NCI-H1092 (cell line): Measurements from ENCODE around the gene EYA3.

ENCODE experiments used
- DNase-seq: peaks from one replicate; lab custom pipeline; 2025; lab: John Stamatoyannopoulos, UW

Gene EYA3

DNA sequence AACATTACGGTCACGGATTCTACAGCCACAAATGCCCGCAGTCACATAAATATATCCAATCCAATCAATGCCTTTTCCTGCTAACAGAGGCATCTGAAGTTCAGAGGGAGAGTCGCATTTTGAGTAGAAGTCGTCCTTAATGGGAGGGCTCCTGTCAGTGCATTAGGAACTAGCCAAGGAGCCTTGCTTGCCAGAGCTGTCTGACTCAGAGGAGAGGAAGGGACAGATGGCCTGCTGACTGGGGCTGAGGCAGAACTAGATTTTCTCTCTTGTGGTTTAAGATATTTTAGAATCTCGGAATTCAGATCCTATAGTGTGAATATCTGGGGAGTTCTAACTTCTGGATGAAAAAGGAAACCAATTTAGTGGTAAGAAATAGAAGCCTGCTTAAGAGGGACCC lies 118.0 kb downstream of the EYA3 start:
- DNase-seq = no peak

DNA sequence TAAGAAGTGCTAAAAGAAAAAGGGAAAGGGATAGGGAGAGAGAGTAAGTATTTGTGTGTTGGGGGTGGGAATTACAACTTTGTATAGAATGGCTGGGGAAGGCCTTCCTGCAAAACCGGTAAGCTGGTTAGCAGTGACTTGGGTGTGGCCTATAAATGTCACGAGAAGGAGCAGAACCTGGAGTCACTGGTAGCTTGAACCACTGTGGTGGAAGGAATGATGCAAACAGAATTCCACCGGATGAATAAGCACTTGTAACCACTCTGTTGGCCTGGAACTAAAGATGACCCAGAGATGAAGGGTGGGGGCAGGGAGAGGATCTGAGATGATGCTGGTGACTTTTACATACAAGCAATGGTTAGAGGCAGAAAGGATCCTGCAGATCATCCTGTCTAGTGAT lies 119.7 kb downstream of the EYA3 start:
- no peak for DNase-seq

DNA sequence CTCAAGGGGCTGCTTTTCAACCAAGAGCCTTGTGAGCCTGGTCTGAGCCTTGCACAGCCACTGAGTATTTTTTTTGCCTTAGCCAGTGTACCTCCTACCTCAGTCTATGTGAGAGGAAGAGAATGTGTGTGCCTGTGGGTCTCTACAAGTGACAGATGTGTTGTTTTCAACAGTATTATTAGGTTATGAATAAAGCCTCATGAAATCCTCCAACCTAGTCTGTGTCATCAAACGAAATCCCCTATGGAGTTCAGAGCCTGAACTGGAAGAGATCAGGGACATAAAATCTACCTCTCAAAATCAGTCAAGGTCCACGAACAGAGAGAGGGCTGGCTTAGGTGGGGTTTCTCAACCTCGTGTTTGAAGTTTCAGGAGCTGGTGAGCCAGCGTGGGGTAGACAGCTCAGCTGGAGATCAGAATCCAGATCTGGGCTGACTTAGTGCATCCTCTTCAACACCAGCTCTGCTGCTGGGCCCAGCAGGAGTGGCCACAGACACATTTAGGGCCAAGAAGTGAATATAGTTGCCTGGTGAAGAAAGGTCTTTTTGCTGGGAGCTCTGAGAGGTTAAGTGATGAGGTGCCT lies 120.4 kb downstream of the EYA3 start:
- DNase-seq = no peak

DNA sequence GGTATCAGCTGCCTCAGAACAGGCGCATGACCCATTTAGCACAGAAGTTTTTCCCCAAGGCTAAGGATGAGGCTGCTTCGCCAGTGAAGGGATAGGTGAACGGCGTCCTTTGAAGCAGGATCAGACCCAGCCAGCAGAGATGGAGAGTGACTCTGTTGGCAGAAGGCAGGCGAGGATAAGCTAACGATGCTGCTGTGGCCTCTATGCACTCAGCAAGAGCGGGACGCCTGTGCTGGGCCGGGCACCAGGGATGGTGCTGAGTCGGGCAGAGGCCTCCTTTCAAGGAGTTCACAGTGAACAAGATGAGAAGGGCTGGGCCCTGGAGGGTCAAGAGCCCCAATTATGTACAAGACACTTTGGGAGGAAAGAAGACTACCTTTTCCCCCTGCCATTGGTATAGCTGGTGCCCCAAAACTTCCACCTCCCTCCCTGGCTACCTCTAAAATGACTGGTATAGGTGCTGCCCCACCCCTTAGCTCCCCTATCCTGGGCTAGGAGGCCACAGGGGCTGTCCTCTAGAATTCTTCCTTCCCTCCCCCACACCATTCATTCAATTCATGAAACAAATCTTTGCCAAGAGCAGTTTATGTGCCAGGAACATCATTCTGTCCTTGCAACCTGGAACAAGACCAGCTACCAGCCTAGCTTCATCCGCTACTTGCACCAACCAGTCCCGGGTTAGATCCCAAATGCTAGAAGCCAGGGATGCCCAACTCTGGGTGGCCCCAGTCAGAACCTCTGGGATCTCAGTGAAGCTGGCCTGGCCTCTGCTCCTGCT lies 121.1 kb downstream of the EYA3 start:
- no peak for DNase-seq

DNA sequence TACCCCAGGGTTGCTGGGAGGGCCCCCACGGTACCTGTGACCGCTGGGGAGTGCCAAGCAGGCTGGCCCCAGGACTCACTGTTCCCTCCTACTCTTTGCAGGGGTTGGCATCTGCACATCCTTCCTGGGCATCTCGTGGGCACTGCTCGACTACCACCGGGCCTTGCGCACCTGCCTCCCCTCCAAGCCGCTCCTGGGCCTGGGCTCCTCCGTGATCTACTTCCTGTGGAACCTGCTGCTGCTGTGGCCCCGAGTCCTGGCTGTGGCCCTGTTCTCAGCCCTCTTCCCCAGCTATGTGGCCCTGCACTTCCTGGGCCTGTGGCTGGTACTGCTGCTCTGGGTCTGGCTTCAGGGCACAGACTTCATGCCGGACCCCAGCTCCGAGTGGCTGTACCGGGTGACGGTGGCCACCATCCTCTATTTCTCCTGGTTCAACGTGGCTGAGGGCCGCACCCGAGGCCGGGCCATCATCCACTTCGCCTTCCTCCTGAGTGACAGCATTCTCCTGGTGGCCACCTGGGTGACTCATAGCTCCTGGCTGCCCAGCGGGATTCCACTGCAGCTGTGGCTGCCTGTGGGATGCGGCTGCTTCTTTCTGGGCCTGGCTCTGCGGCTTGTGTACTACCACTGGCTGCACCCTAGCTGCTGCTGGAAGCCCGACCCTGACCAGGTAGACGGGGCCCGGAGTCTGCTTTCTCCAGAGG lies 121.9 kb downstream of the EYA3 start:
- no peak for DNase-seq

DNA sequence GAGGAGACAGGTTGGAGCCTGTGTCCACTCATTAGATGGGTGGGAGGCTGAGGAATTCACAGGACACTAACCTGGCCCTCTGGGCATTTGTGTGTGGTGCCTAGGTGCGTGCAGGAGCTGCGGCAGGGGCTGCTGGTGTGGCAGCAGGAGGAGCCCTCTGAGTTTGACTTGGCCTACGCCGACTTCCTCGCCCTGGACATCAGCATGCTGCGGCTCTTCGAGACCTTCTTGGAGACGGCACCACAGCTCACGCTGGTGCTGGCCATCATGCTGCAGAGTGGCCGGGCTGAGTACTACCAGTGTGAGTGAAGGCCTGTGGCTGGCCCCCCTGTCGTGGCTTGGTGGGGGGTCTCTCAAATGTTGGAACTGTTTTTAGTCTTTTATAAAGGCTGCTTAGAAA lies 125.0 kb downstream of the EYA3 start:
- DNase-seq = no peak

DNA sequence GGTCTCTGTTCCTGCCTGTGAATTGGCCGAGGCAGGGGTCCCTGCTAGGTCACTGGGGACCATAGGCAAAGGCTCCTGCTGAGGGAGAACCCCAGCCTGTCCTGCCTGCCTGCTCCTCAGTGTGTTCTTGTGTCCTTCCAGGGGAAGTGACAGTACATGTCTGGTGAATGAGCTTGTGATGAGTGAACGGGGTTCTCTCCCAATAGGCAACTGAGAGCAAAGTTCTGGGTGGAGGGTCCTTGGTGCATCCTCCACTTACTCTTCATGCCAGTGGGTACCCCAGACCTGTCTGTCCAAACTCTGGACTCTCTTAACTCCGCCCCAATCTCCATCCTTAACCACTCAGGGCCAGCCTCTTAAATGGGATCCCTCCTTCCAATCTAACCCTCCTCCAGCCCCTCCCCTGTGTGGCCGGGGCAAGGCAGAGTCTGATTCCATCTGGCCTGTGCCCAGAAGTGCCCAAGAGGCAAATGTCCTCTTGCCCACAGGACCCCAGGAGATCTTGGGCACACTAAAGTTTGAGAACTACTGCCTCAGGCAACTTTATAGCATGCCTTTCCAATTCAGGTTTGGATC lies 126.7 kb downstream of the EYA3 start:
- DNase-seq = no peak

DNA sequence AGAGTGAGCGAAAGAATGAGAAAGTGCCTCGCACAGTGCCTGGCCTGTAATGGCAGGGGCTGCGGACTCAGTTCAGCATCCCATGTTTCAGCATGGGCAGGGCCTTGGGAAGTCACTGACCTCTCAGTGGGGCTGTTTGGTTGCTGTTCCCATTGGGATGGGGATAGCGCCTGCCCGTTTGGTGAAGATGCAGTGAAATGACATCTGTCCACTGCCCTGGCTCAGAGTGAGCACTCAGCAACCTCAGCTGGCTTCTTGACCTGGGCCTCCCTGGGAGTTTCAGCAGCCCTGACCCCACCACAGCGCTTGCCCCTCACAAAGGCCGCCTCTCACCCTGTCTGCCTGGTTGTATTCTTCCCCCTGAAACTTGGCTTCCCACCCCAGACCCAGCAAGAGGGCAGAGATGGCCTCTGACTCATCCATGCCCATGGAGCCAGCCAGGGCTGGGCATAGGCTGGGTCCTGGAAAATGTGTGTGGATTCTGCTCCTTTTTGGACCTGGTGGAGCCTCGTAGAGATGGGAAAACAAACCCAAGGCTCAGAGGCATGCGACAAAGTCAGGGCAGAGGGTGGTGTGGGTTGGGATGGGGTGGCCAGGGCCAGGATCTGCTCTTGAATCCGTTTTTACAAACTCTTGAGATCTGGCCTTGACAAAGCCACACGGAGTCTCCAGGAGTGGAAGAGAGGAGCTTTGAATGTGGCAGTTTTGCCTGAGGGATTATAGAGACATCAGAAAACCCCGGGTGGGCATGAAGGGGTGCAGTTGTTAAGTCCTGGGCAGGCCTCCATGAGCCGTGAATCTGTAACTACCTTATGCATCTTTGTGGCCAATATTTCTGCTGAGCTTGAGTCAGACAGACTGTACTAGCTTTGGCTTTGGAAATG lies 127.4 kb downstream of the EYA3 start:
- no peak for DNase-seq

DNA sequence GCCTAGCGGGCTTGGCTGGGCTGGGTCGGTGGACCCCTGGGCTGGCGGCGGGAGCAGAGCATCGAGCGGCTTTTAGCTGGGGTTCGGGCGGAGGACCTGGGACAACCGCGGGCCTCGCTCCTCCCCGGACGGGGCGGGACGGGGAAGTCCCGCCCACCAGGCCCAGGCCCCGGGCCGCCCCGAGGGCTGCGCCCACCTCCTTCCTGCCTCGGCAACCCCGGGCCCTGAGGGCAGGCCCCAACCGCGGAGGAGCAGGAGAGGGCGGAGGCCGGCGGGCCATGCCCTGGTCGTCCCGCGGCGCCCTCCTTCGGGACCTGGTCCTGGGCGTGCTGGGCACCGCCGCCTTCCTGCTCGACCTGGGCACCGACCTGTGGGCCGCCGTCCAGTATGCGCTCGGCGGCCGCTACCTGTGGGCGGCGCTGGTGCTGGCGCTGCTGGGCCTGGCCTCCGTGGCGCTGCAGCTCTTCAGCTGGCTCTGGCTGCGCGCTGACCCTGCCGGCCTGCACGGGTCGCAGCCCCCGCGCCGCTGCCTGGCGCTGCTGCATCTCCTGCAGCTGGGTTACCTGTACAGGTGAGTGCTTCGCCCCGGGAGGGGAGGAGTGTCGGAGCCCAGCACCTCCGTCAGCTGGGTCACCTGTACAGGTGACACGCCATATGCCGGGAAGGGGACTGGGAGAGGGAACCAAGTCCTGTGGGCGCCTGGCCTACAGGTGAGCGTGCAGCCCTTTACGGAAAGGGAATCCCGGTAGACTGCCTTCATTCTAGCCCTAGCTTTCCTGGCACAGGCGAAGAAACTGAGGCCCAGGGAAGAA lies 128.4 kb downstream of the EYA3 start, which contains the start of gene XKR8:
XKR8 (plus strand) TSS at position 182 of the 812 bp plus-strand sequence; CDS start at position 279, 97 bp downstream.
- DNase-seq = no peak

DNA sequence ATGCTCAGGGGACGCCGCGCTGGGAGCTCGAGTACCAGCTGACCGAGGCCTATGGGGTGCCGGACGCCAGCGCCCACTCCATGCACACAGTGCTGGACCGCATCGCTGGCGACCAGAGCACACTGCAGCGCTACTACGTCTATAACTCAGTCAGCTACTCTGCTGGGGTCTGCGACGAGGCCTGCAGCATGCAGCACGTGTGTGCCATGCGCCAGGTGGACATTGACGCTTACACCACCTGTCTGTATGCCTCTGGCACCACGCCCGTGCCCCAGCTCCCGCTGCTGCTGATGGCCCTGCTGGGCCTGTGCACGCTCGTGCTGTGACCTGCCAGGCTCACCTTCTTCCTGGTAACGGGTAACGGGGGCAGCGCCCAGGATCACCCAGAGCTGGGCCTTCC lies 129.9 kb downstream of the EYA3 start:
- no peak for DNase-seq

DNA sequence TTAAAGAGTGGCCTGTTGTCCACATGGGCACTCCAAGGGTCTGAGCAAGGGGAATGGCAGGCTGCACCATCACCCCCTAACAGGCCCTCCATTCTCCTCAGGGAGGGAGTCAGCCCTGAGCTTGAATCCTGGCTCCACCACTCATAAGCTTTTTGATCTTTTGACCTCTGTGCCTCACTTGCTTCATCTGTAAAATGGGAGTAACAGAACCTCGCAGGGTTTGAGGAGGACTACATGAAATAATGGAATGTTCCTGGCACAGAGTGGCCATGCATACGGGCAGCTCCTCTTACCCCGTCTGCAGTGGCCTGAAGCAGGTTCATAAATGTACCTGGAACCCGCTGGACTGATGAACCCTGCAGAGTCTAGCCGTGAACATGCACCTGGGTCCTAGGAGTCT lies 130.8 kb downstream of the EYA3 start:
- no peak for DNase-seq

DNA sequence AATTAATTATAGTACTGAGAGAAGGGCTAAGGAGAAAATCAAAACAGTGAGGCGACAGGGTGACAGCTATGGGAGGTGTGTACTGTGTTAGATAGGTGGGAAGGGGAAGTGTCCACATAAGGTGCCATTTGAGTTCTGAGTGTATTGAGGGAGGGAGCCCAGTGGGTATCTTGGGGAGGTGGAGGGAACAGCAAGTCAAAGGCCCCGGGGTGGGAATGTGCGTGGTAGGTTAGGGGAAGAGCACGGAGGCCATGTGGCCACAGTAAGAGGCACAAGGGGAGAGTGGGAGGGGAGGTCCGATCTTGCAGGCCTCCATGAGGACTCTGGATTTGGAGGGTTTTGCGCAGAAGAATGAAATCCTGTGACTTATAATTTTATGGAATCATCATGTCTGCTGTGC lies 131.6 kb downstream of the EYA3 start:
- no peak for DNase-seq

DNA sequence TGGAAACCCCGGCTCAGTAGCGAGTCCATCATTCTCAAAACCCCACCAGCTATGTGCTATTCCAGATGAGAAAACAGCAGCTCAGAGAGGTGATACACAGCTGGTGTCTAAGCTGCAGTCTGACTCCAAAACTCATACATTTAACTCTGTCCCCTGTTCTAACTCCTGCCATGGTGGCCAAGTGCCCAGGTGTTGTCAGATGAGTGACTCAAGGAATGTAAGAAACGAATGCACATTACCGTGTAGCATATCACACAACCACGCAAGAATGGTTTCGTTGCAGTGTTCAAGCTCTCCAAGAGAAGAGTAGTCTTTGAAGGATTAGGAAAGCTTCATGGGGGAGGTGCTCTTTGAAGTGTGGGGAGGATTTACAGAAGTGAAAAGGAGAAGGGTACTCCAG lies 133.3 kb downstream of the EYA3 start:
- DNase-seq = no peak

DNA sequence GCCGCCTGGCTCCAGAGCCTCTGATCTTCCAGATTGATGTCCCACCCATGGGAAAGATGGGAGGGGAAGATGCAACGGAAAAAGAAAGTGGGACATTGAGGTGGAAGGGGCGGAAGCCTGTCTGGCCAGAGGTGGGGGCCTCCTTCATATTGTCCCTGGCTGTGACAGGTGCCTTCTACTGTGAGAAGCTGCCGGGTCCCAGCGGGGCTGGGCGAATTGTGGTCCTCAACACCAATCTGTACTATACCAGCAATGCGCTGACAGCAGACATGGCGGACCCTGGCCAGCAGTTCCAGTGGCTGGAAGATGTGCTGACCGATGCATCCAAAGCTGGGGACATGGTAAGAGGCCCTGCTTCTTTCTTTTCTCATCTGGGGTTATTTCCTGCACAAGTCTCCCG lies 134.2 kb downstream of the EYA3 start:
- DNase-seq = no peak

DNA sequence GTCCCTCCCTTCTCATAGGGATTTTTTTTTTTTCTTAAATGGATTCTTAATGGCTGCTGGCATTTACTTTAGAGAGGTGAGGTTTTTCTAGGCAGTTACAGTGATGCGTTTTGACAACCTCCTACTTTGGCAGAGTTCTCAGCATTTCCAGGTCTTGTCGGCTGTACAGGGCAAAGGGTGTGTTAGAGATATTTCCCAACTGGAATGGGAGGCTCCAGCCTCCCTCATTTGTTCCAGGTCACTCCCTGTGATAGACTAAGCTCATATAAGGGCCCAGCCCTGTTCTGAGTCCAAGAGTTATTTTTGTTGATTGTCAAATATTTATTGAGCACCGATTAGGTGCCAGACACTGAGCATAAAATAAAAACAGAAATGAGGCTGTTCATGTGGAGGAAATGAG lies 136.3 kb downstream of the EYA3 start:
- DNase-seq = no peak

DNA sequence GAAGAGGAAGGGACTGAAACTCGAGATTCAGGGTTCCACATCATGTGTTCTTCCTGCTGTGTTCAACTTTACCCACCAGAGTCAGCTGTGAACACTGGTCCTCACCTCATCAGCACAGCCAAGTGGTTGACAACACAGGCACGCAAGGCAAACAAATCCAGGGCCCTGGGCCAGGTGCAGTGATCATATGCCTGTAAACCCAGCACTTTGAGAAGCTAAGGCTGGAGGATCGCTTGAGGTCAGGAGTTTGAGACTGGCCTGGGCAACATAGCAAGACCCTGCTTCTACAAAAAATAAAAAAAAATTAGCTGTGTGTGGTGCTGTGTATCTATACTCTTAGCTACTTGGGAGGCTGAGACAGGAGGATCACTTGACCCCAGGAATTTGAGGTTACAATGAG lies 137.0 kb downstream of the EYA3 start:
- DNase-seq = no peak

DNA sequence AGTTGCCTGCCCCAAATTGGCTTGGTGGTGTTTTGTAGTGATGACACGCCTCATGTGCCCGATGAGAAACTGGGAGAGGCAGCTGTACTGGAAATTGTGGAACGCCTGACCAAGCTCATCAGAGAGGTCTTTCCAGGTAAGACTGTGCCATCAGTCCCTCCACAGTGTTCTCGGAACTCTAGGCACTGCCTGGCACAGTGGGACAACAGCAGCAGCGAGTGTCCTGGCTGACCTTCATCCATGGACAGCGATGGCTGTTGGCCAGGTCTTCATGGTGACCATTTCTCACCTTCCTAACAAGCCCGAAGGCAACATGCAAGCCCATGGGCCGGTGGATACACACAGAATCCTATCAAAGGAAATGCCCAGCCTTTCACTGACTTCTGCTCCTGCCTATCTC lies 139.4 kb downstream of the EYA3 start:
- DNase-seq = no peak

DNA sequence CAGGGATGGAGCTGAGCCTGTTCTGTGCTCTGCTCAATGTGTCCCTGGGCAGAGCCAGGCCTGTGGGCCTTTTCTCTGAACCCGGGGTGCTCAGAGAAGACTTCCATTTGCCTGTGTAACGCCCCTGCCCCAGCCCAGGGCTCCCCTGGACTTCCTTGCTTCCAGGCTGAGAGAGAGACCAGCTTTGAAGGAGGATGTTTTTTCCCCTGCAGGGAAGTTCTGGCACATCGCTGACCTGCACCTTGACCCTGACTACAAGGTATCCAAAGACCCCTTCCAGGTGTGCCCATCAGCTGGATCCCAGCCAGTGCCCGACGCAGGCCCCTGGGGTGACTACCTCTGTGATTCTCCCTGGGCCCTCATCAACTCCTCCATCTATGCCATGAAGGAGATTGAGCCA lies 143.4 kb downstream of the EYA3 start:
- no peak for DNase-seq

DNA sequence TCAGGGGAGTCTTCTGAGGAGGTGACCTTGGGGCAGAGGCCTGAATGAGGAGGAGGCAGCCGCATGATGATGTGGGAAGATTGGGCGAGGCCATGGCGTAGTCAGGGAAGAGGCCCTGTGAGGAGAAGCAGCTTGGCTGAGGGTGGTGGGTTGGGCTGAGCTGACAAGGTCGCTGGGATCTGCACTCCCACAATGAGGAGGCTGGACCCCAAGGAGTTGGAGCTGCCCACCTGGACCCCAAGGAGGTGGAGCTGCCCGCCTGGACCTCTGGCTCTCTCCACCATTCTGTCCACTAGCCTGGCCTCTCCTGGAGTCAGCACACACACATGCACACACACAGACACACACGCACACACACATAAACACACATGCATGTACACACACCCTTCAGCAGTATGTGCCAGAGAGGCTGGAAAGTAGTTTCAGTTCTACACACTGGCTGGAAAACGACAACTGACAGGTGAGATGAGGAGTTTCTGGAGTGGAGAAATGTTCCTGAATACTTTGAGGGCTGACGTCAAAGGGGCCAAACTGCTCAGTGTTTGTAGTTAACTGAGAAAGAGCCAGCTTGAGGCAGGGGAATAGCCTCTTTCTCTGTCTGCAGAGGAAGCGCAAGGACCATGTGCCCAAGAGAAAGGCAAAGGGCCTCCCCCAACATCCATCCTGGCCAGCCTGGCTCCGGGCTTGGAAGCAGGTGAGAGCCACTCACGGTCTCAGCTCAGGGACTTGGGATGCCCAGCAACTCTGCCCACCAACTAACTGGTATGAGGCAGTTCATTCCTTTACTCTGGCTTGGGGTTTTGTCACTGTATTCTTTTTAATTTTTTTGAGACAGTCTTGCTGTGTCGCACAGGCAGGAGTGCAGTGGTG lies 146.5 kb downstream of the EYA3 start:
- no peak for DNase-seq
